RPMI8226 (cell line): Measurements from ENCODE around the gene SMPDL3A.

ENCODE experiments used
- DNase-seq: peaks from one replicate; pipeline ENCODE4 v3.0.0-alpha.2; 2015

SMPDL3A gene

GRCh38 chr6:122778302-122778701, 10.8 kb upstream of the SMPDL3A start:
- no peak for DNase-seq

- DNase-seq = no peak
Observed at GRCh38 chr6:122778985-122779661, 9.9 kb upstream of the SMPDL3A start.

GRCh38 chr6:122779667-122780066, 9.4 kb upstream of the SMPDL3A start, which contains the start of gene FABP7:
Gene FABP7 (plus strand): TSS chr6:122779716. CDS start chr6:122779795, 79 bp downstream.
- DNase-seq = no peak

- DNase-seq = no peak
Observed at GRCh38 chr6:122780114-122780513, 8.9 kb upstream of the SMPDL3A start.

GRCh38 chr6:122781716-122782115, 7.3 kb upstream of the SMPDL3A start:
- no peak for DNase-seq

- DNase-seq = no peak
Observed at GRCh38 chr6:122783401-122783800, 5.7 kb upstream of the SMPDL3A start.

- no peak for DNase-seq
Observed at GRCh38 chr6:122785891-122786290, 3.2 kb upstream of the SMPDL3A start.

- DNase-seq = no peak
Observed at GRCh38 chr6:122787721-122788120, 1.3 kb upstream of the SMPDL3A start.

GRCh38 chr6:122788208-122788607, 850 bp upstream of the SMPDL3A start:
- DNase-seq = no peak

- DNase-seq = no peak
Observed at GRCh38 chr6:122788663-122789181, 336 bp upstream of the SMPDL3A start.

- no peak for DNase-seq
Observed at GRCh38 chr6:122790028-122790422, 967 bp downstream of the SMPDL3A start.

- DNase-seq = no peak
Observed at GRCh38 chr6:122790423-122791309, 1.6 kb downstream of the SMPDL3A start.

GRCh38 chr6:122791310-122791679, 2.2 kb downstream of the SMPDL3A start:
- no peak for DNase-seq

- DNase-seq = no peak
Observed at GRCh38 chr6:122792766-122793165, 3.7 kb downstream of the SMPDL3A start.

- DNase-seq = no peak
Observed at GRCh38 chr6:122797537-122797936, 8.5 kb downstream of the SMPDL3A start.

GRCh38 chr6:122798099-122798641, 9.1 kb downstream of the SMPDL3A start:
- DNase-seq = no peak

- DNase-seq = no peak
Observed at GRCh38 chr6:122799140-122799745, 10.2 kb downstream of the SMPDL3A start.

- DNase-seq = no peak
Observed at GRCh38 chr6:122799916-122800686, 11.0 kb downstream of the SMPDL3A start.

- DNase-seq = no peak
Observed at GRCh38 chr6:122800906-122801305, 11.8 kb downstream of the SMPDL3A start.

GRCh38 chr6:122801397-122801796, 12.3 kb downstream of the SMPDL3A start:
- no peak for DNase-seq

GRCh38 chr6:122803171-122803661, 14.2 kb downstream of the SMPDL3A start:
- no peak for DNase-seq

GRCh38 chr6:122804962-122805485, 16.0 kb downstream of the SMPDL3A start:
- no peak for DNase-seq
